ENCODE results near the gene FOXP4. TPM values are rescaled to one million over a fixed set of nuclear protein-coding genes. Genes with fewer than 3 reads are reported as not detected.

The FOXP4 gene
- total RNA-seq, 1 experiment from 2014 or later, result 32.3 TPM

DNA sequence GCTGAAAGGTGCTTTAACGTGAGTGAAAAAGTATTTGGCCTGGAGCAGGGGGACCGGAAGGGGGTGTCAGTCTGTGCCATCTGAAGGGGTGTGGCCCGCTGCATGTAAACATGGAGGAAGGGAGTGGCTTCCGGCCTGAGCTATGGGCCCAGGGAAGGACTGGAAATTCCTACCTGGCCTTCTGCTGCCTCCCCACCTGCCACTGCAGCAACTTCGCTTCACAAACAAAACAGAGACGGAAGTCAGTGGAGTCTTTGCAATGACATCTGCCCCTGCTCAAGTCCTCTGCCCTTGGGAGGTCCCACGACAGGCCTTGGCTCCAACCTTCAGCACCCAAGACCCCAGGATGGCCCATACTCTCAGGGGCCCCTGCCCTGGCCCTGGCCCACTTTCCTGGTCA is 28.1 kb upstream of the FOXP4 start:
- H3K27me3 ChIP-seq (ENCODE audit: insufficient read depth, low read length), result no peaks in the 10 kb centered on the region
- intact Hi-C loops (cut with micrococcal nuclease), result no loop called here
- H3K4me1 ChIP-seq (ENCODE audit: control insufficient read depth in 1 of 2, insufficient read depth in 2 of 2, low read length in 2 of 2), result no peaks in the 10 kb centered on the region
- H3K4me2 ChIP-seq (ENCODE audit: low read length), result no peak overlapping the region
- no peak overlapping the region for H2AFZ ChIP-seq (ENCODE audit: low read depth, low read length, poor library complexity, severe bottlenecking)
- RAD21 ChIA-PET (ENCODE audit: low non-redundant PET in 1 of 2, low total read pairs in 2 of 2, uncharacterized antibody in 2 of 2, unreplicated experiment in 2 of 2), result no interaction called here
- no peaks in the 10 kb centered on the region for H3K36me3 ChIP-seq (ENCODE audit: control insufficient read depth in 1 of 2, insufficient read depth in 2 of 2, low read length in 2 of 2)
- no peaks in the 10 kb centered on the region for H3K79me2 ChIP-seq (ENCODE audit: insufficient read depth, low read length)
- no TSS peak for BruUV-seq (replicated peaks)
- DNase-seq (ENCODE audit: low read depth, low spot score), result no peak
- H3K4me3 ChIP-seq (replicated peaks in 1 of 2; ENCODE audit: low read depth in 1 of 2, low read length in 2 of 2), result no peak overlapping the region
- no peaks in the 10 kb centered on the region for H3K9me3 ChIP-seq (ENCODE audit: control insufficient read depth in 1 of 2, insufficient read depth in 1 of 2, low read depth in 1 of 2, low read length in 2 of 2)
- H3K9ac ChIP-seq (ENCODE audit: low read length), result no peak overlapping the region
- H4K20me1 ChIP-seq (ENCODE audit: insufficient read depth), result no peaks in the 10 kb centered on the region
- H3K9me2 ChIP-seq (ENCODE audit: insufficient read depth), result no peaks in the 10 kb centered on the region
- H3K27ac ChIP-seq (ENCODE audit: low read depth, low read length), result no peak overlapping the region
- ATAC-seq, result no peak
- POLR2A ChIA-PET, result no interaction called here
- TF ChIP-seq ELF1 (IDR thresholded peaks at IDR 0.05; ENCODE audit: borderline replicate concordance, low read depth) (no peak), CBX3 (IDR thresholded peaks at IDR 0.05; ENCODE audit: low read depth) (no peak), POLR2A (IDR thresholded peaks at IDR 0.05; ENCODE audit: borderline replicate concordance, extremely low read depth, insufficient read depth, insufficient read length) (no peak), SIN3A (IDR thresholded peaks at IDR 0.05; ENCODE audit: low read depth) (no peak), POLR2AphosphoS5 (IDR thresholded peaks at IDR 0.05; ENCODE audit: low read depth, low read length) (no peak), FOSL1 (IDR thresholded peaks at IDR 0.05; ENCODE audit: low read depth) (no peak), YY1 (IDR thresholded peaks at IDR 0.05; ENCODE audit: extremely low read depth, insufficient replicate concordance, low read depth, low read length) (no peak), ZNF274 (IDR thresholded peaks at IDR 0.05; ENCODE audit: low read depth, low read length) (no peak), RAD21 (IDR thresholded peaks at IDR 0.05; ENCODE audit: low read depth) (no peak), ZFX (IDR thresholded peaks at IDR 0.05) (no peak), SRF (IDR thresholded peaks at IDR 0.05; ENCODE audit: low read depth) (no peak), JUND (IDR thresholded peaks at IDR 0.05) (no peak)
- CTCF ChIA-PET, result no interaction called here

DNA sequence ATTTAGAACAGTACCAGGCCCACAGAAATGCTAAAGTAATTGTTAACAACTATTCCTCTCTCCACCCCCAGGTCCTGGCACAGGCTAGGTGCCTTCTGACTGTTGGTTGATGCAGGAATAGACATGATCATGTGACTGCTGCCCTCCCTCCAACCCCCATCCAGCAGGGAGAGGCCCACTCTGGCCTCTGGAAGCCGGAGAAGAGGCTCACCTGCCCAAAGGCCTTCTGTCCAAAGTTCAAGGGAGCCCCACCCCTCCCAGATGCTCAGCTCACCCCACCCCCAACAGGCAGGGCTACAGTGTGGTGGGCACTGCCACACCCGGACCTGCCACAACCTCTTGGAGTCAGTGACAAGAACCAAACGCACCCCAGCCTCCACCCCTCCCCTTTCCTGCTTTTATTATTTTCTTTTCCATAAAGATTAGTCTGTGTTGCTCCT is 26.9 kb upstream of the FOXP4 start:
- H2AFZ ChIP-seq (ENCODE audit: low read depth, low read length, poor library complexity, severe bottlenecking), result no peak overlapping the region
- H3K9me2 ChIP-seq (ENCODE audit: insufficient read depth), result no peaks in the 10 kb centered on the region
- CTCF ChIA-PET, result no interaction called here
- POLR2A ChIA-PET, result no interaction called here
- no peak overlapping the region for H3K9ac ChIP-seq (ENCODE audit: low read length)
- no peaks in the 10 kb centered on the region for H3K4me1 ChIP-seq (ENCODE audit: control insufficient read depth in 1 of 2, insufficient read depth in 2 of 2, low read length in 2 of 2)
- no peaks in the 10 kb centered on the region for H3K9me3 ChIP-seq (ENCODE audit: control insufficient read depth in 1 of 2, insufficient read depth in 1 of 2, low read depth in 1 of 2, low read length in 2 of 2)
- no peaks in the 10 kb centered on the region for H3K36me3 ChIP-seq (ENCODE audit: control insufficient read depth in 1 of 2, insufficient read depth in 2 of 2, low read length in 2 of 2)
- no peaks in the 10 kb centered on the region for H3K27me3 ChIP-seq (ENCODE audit: insufficient read depth, low read length)
- intact Hi-C loops (cut with micrococcal nuclease), result no loop called here
- H3K79me2 ChIP-seq (ENCODE audit: insufficient read depth, low read length), result no peaks in the 10 kb centered on the region
- RAD21 ChIA-PET (ENCODE audit: low non-redundant PET in 1 of 2, low total read pairs in 2 of 2, uncharacterized antibody in 2 of 2, unreplicated experiment in 2 of 2), result no interaction called here
- H3K4me3 ChIP-seq (replicated peaks in 1 of 2; ENCODE audit: low read depth in 1 of 2, low read length in 2 of 2), result no peak overlapping the region
- no peak for TF ChIP-seq SP1 (IDR thresholded peaks at IDR 0.05; ENCODE audit: low read depth)
- TF ChIP-seq, protein P1, sequence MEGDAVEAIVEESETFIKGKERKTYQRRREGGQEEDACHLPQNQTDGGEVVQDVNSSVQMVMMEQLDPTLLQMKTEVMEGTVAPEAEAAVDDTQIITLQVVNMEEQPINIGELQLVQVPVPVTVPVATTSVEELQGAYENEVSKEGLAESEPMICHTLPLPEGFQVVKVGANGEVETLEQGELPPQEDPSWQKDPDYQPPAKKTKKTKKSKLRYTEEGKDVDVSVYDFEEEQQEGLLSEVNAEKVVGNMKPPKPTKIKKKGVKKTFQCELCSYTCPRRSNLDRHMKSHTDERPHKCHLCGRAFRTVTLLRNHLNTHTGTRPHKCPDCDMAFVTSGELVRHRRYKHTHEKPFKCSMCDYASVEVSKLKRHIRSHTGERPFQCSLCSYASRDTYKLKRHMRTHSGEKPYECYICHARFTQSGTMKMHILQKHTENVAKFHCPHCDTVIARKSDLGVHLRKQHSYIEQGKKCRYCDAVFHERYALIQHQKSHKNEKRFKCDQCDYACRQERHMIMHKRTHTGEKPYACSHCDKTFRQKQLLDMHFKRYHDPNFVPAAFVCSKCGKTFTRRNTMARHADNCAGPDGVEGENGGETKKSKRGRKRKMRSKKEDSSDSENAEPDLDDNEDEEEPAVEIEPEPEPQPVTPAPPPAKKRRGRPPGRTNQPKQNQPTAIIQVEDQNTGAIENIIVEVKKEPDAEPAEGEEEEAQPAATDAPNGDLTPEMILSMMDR (IDR thresholded peaks at IDR 0.05 in 2 of 3, conservative IDR thresholded peaks at IDR 0.05 in 1 of 3; ENCODE audit: borderline replicate concordance in 1 of 3, insufficient read depth in 1 of 3, low read depth in 2 of 3, low read length in 2 of 3), result no peak
- no peak for TF ChIP-seq ZFX (IDR thresholded peaks at IDR 0.05)
- no peak for TF ChIP-seq ELF1 (IDR thresholded peaks at IDR 0.05; ENCODE audit: borderline replicate concordance, low read depth)
- TF ChIP-seq ZNF274 (IDR thresholded peaks at IDR 0.05; ENCODE audit: low read depth, low read length), result no peak
- H4K20me1 ChIP-seq (ENCODE audit: insufficient read depth), result no peaks in the 10 kb centered on the region
- BruUV-seq (replicated peaks), result no TSS peak
- DNase-seq (ENCODE audit: low read depth, low spot score), result no peak
- no peak for ATAC-seq
- H3K27ac ChIP-seq (ENCODE audit: low read depth, low read length), result no peak overlapping the region
- no peak overlapping the region for H3K4me2 ChIP-seq (ENCODE audit: low read length)

All from HCT116 (cell line).